Measurements from ENCODE around the gene HNRNPUL1. TPM values are rescaled to one million over a fixed set of nuclear protein-coding genes. Genes with fewer than 3 reads are reported as not detected.

Gene HNRNPUL1
- total RNA-seq, 1 experiment from 2014 or later = 158 TPM

DNA sequence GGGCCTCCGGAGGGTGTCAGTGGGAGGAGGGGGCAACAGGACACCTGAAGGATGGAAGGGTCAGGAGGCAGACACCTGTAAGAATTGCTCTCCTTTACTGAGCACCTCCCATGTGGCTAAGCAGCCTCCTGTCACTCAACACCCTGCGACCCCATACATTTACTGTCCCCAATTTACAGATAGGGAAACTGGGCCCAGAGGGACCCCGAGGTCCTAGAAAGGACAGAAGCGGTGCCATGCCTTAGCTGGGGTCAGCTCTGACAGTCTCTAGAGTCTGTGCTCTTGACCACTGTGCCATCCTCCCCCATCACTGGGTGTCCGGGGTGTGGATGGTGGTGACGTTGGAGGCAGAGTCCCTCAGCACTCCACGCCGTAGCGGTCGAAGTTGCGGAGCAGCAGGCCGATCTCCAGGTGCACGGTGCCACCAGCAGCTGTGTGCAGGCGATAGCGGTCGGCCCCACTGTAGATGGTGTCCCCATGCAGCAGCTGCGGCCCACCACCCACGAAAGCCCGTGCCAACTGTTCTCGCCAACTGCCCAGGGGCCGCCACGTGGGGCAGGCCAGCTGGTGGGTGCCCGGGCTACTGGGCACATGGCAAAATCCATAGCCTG, 90.3 kb downstream of the HNRNPUL1 start:
- Histone ChIP-seq H4K20me1 (ENCODE audit: low read length) (no peaks in the 10 kb centered on the region), H3K79me2 (ENCODE audit: low read length) (peaks cover 36% of the 10 kb centered on the region), H3K4me1 (ENCODE audit: insufficient read depth, low read length) (0 out of 2 replicates have a peak, but pooled peaks cover 4% of the 10 kb centered on the region), H3K27me3 (ENCODE audit: low read length) (no peaks in the 10 kb centered on the region), H3K4me3 (ENCODE audit: low read length) (peak overlapping the region; percentile 86), H3K9me2 (replicated peaks; ENCODE audit: low read length) (no peaks in the 10 kb centered on the region), H3K9me3 (ENCODE audit: low read length) (no peaks in the 10 kb centered on the region), H2AFZ (ENCODE audit: low read length) (no peak overlapping the region), H3K36me3 (ENCODE audit: low read depth, low read length) (no peaks in the 10 kb centered on the region), H3K9ac (ENCODE audit: low read length) (no peak overlapping the region), H3F3A (ENCODE audit: low read length, unreplicated experiment) (no peaks in the 10 kb centered on the region), H3K4me2 (ENCODE audit: low read length) (peak overlapping the region; percentile 94), H3K27ac (ENCODE audit: low read length) (no peak overlapping the region)
- no peak for DNase-seq
- CTCF ChIA-PET = no interaction called here
- POLR2A ChIA-PET (ENCODE audit: unreplicated experiment) = no interaction called here
- intact Hi-C loops (cut with micrococcal nuclease) = no loop called here
- BruUV-seq (replicated peaks) = no TSS peak
- TF ChIP-seq EZH2 (IDR thresholded peaks at IDR 0.05; ENCODE audit: low read length, unreplicated experiment) (no peak), EZH2phosphoT487 (IDR thresholded peaks at IDR 0.05; ENCODE audit: borderline replicate concordance, low read length) (no peak)
- TF ChIP-seq, protein P1, sequence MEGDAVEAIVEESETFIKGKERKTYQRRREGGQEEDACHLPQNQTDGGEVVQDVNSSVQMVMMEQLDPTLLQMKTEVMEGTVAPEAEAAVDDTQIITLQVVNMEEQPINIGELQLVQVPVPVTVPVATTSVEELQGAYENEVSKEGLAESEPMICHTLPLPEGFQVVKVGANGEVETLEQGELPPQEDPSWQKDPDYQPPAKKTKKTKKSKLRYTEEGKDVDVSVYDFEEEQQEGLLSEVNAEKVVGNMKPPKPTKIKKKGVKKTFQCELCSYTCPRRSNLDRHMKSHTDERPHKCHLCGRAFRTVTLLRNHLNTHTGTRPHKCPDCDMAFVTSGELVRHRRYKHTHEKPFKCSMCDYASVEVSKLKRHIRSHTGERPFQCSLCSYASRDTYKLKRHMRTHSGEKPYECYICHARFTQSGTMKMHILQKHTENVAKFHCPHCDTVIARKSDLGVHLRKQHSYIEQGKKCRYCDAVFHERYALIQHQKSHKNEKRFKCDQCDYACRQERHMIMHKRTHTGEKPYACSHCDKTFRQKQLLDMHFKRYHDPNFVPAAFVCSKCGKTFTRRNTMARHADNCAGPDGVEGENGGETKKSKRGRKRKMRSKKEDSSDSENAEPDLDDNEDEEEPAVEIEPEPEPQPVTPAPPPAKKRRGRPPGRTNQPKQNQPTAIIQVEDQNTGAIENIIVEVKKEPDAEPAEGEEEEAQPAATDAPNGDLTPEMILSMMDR (conservative IDR thresholded peaks at IDR 0.05; ENCODE audit: low read depth, low read length) = no peak
- ATAC-seq = no peak

DNA sequence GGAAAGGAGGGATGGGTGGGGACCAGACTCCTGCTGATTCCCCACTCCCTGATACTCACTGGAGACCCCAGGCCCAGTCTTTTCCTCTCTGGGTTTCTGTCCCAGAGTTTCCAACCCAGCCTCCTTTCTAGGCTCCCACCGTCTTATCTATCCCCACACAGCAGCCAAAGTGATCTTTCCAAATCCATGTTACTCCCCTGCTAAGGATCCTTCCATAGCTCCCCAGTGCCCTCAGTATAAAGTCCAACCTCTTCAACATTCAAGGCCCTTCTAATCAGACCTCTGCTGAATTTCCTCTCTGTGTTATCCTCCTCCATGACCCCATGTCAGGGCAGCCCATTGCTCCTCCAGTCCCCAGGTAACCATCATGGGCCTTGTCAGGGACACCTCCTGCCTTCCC, 90.9 kb downstream of the HNRNPUL1 start:
- no peak overlapping the region for H3K4me3 ChIP-seq (ENCODE audit: low read length)
- no peaks in the 10 kb centered on the region for H3F3A ChIP-seq (ENCODE audit: low read length, unreplicated experiment)
- TF ChIP-seq, protein P1 (conservative IDR thresholded peaks at IDR 0.05; ENCODE audit: low read depth, low read length) = no peak
- no peak for TF ChIP-seq EZH2 (IDR thresholded peaks at IDR 0.05; ENCODE audit: low read length, unreplicated experiment)
- no peak for TF ChIP-seq EZH2phosphoT487 (IDR thresholded peaks at IDR 0.05; ENCODE audit: borderline replicate concordance, low read length)
- intact Hi-C loops (cut with micrococcal nuclease) = no loop called here
- no peaks in the 10 kb centered on the region for H3K9me3 ChIP-seq (ENCODE audit: low read length)
- no peak for ATAC-seq
- no peaks in the 10 kb centered on the region for H3K9me2 ChIP-seq (replicated peaks; ENCODE audit: low read length)
- H3K9ac ChIP-seq (ENCODE audit: low read length) = no peak overlapping the region
- no peaks in the 10 kb centered on the region for H4K20me1 ChIP-seq (ENCODE audit: low read length)
- no peak overlapping the region for H2AFZ ChIP-seq (ENCODE audit: low read length)
- H3K27ac ChIP-seq (ENCODE audit: low read length) = no peak overlapping the region
- no peaks in the 10 kb centered on the region for H3K36me3 ChIP-seq (ENCODE audit: low read depth, low read length)
- no peaks in the 10 kb centered on the region for H3K27me3 ChIP-seq (ENCODE audit: low read length)
- no peak overlapping the region for H3K4me2 ChIP-seq (ENCODE audit: low read length)
- DNase-seq = no peak
- ChIA-PET CTCF (interaction anchor here (0.6 kb wide), 1 partner anchor 30 kb away, joined by 14 read pairs; no protein-coding TSS in a partner anchor), POLR2A (ENCODE audit: unreplicated experiment) (no interaction called here)
- H3K79me2 ChIP-seq (ENCODE audit: low read length) = peaks cover 31% of the 10 kb centered on the region
- no TSS peak for BruUV-seq (replicated peaks)
- H3K4me1 ChIP-seq (ENCODE audit: insufficient read depth, low read length) = 0 out of 2 replicates have a peak, but pooled peaks cover 4% of the 10 kb centered on the region

DNA sequence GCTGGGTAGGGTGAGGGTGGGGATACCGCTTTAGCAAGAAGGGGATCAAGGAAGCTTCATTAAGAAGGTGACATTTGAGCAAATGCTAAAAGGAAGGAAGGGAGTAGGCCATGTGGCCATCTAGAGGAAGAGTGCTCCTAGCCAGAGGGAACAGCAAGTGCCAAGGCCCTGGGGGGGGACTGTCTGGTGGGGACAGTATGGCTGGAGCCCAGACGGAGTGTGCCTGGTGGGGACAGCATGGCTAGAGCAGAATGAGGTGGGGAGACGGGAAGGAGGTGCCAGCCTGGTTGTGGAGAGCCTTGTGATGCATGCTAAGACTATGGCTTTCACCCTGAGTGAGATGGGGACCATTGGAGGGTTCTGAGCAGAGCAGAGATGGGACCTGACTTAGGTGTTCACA, 91.6 kb downstream of the HNRNPUL1 start:
- H4K20me1 ChIP-seq (ENCODE audit: low read length) = no peaks in the 10 kb centered on the region
- H3K9me3 ChIP-seq (ENCODE audit: low read length) = no peaks in the 10 kb centered on the region
- H3F3A ChIP-seq (ENCODE audit: low read length, unreplicated experiment) = no peaks in the 10 kb centered on the region
- H3K27me3 ChIP-seq (ENCODE audit: low read length) = no peaks in the 10 kb centered on the region
- H3K4me3 ChIP-seq (ENCODE audit: low read length) = no peak overlapping the region
- ChIA-PET POLR2A (ENCODE audit: unreplicated experiment) (interaction anchor here (0.6 kb wide), 1 partner anchor 8 kb away, joined by 4 read pairs; no protein-coding TSS in a partner anchor), CTCF (no interaction called here)
- TF ChIP-seq, protein P1 (conservative IDR thresholded peaks at IDR 0.05; ENCODE audit: low read depth, low read length) = no peak
- TF ChIP-seq EZH2 (IDR thresholded peaks at IDR 0.05; ENCODE audit: low read length, unreplicated experiment) (no peak), EZH2phosphoT487 (IDR thresholded peaks at IDR 0.05; ENCODE audit: borderline replicate concordance, low read length) (no peak)
- H3K36me3 ChIP-seq (ENCODE audit: low read depth, low read length) = no peaks in the 10 kb centered on the region
- no TSS peak for BruUV-seq (replicated peaks)
- no peak for ATAC-seq
- no peak for DNase-seq
- no peak overlapping the region for H3K27ac ChIP-seq (ENCODE audit: low read length)
- no peak overlapping the region for H2AFZ ChIP-seq (ENCODE audit: low read length)
- intact Hi-C loops (cut with micrococcal nuclease) = no loop called here
- no peak overlapping the region for H3K9ac ChIP-seq (ENCODE audit: low read length)
- no peak overlapping the region for H3K4me2 ChIP-seq (ENCODE audit: low read length)
- H3K9me2 ChIP-seq (replicated peaks; ENCODE audit: low read length) = no peaks in the 10 kb centered on the region
- peaks cover 26% of the 10 kb centered on the region for H3K79me2 ChIP-seq (ENCODE audit: low read length)
- H3K4me1 ChIP-seq (ENCODE audit: insufficient read depth, low read length) = 0 out of 2 replicates have a peak, but pooled peaks cover 3% of the 10 kb centered on the region
